Erythroblast (primary cell): ENCODE measurements around the gene MYH16.
"Not testable (repeated sequence)": the region's sequence is repeated elsewhere in the genome, so short reads cannot be mapped to it uniquely, and the experiment has no call there.

Experiments used
- DNase-seq, 2 experiments: peaks; one replicate each; lab custom pipeline; 2025; lab: John Stamatoyannopoulos, UW
- GATA1 ChIP-seq: IDR thresholded peaks from 2 replicates; pipeline ENCODE4 v1.6.1; 2011; ENCODE audit warnings: low read depth, mild to moderate bottlenecking, control low read depth, low read length, moderate library complexity
- POLR2A ChIP-seq: IDR thresholded peaks from 2 replicates; pipeline ENCODE4 v1.6.1; 2011; ENCODE audit warnings: mild to moderate bottlenecking, low read length

The MYH16 gene

DNA sequence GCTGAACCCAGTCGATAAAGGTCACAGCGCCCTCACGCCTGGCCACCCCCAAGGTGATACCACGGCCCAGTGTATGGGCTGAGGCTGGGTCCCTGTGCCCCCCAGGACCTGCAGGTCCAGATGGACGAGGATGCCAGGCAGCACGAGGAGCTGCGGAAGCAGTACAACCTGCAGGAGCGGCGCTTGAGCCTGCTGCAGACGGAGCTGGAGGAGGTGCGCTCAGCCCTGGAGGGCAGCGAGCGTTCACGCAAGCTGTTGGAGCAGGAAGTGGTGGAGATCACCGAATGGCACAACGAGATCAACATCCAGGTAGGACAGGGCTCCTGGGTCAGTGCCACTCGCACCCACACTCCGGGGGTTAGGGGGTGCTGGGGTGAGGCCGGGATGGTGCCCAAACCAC, 28.9 kb downstream of the MYH16 start:
- DNase-seq = no peak

DNA sequence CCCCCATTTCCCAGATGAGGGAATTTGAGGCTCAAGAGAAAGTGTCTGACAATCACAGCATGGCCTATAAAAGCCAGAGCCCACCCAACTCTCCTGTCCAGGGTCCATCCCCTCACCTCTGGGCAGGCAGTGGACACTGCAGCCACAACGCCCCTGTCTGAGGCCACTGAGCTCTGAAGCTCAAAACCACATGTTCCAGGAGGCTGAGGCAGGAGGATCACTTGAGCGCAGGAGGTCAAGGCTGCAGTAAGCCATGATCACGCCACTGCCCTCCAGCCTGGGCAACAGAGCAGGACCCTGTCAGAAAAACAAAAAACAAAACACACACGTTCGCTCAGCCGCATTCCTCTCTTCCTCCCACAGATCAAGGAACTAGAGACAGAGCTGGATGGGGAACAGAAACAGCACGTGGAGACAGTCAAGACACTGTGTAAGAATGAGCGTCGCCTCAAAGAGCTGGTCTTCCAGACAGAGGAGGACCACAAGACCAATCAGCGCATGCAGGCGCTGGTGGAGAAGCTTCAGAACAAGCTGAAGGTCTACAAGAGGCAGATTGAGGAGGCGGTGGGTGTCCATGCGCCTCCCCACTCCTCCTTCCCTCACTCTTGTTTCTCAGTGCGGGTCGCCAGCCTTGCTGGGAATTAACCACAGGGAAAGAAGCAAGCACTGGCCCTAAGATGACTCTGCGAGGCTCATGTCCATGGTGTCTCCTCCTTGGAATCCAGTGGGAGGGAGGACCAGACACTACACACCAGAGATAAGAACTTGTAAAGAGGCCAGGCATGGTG, 33.0 kb downstream of the MYH16 start:
- TF ChIP-seq POLR2A (no peak), GATA1 (no peak)

More for the DNA sequence above, 28.9 kb downstream of the MYH16 start:
- TF ChIP-seq GATA1 (no peak), POLR2A (no peak)

DNA sequence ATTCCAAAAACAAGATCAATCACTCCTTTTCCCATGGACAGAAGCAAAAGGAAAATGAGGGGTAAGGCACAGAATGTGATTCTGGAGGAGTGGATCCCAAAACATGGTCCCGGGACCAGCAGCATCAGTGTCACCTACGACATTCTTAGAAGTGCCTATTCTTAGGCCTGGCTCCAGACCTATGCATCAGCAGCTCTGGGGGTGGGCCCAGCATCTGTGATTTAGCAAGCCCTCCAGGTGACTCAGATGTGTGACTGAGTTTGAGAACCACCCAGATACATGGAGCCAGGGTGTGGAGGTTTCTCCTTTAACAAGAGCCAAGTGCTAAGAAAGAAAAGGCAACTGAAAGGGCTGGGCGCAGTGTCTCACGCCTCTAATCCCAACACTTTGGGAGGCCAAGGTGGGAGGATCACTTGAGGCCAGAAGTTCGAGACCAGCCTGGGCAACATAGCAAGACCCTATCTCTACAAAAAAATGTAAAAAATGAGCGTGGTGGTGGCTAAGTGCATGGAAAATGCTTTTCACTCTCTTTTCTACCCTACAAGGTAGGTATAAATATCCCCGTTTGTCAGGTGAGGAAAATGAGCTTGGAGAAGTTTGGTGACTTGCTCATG, 35.9 kb downstream of the MYH16 start:
- DNase-seq = no peak
- TF ChIP-seq POLR2A (no peak), GATA1 (no peak)

More for the DNA sequence above, 33.0 kb downstream of the MYH16 start:
- no peak for DNase-seq

DNA sequence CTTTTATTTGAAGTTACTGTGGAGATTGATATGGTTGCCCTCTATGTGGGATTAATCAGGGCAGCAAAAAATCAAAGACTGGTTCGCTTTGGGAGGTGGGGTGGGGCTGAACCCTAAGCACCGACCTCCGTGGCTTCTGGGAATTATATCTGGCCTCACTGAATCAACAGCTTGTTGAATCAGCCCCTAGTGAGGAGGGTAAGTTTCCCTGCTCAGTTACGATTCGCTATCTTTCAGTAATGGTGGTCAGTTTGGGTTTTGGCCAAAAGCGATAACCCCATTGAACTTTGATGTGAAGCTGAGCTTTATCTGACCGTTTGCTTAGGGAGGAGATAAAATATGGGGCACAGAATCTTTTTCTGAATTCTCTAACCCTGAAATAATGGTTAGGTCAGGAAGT, 36.5 kb downstream of the MYH16 start:
- TF ChIP-seq POLR2A (no peak), GATA1 (no peak)
- DNase-seq = peak in 1 of 2 experiments; percentile 17

DNA sequence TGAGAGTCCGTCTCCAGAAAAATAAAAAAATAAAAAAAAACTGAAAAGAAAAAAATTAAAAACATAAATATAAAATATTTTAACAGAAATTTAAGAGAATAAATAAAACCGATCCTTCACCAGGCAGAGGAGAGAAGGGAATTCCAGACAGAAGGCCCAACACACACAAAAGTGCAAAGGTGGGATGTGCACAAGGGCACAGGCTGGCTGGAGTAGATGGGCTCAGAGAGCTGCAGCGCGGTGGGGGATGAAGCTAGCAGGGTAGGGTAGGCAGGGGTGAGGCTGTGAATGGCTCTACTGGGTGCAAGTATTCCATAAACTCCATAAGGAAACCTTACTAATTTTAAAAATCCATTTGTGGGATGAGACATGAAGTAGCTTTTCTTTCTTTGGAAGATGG, 37.4 kb downstream of the MYH16 start:
- TF ChIP-seq POLR2A (no peak), GATA1 (no peak)
- DNase-seq = no peak

DNA sequence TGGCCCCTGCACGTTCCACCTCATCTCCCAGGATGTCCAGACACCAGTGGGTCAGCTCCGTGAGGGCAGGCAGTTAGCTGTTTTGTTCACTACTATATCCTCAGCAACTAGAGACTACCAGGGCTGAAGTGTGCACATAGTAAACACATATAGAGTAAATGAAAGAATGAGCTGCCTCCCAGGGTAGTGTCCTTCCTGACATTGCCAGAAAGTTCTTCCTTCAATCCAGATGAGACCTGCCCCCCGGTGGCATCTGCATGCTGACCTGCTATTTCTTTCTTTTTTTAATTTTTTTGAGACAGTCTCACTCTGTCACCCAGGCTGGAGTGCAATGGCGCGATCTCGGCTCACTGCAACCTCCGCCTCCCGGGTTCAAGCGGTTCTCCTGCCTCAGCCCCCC, 39.1 kb downstream of the MYH16 start:
- no peak for DNase-seq
- no peak for TF ChIP-seq GATA1
- TF ChIP-seq POLR2A = no peak

DNA sequence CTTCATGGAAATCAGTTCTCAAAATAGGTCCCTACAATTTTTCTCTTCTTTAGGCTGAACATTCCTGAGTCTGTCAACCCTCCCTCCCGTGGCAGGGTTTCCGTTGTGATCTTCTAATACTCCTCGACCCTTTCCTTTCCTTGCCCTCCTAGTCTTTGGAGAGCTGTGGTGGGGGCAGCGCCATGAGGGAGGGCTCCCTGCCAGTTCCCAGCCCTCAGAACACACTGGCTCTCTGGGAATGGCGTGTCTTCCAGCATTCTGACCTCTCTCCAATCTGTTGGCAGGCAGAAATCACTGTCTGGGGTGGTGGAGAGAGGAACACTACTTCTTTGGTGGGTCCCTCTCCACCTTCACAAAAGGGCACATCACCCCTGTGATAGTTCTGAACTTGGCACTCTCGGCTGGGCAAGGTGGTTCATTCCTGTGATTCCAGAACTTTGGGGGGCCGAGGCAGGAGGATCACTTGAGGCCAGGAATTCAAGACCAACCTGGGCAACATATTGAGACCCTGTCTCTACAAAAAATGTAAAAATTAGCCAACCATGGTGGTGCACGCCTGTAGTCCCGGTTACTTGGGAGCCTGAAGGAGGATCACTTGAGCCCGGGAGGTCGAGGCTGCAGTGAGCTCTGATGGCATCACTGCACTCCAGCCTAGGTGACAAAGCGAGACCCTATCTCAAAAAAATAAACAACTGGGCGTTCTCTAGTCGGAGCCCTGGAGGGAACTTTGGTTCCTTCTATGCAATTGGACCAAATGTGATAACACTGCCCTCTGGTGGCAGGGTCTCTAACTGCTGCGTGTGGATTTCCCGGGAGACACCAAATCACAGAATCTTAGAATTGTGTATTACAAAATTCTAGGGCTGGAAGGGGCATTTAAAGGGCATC, 39.9 kb downstream of the MYH16 start:
- TF ChIP-seq GATA1 = no peak
- peak; percentile 55 to 83 for DNase-seq

DNA sequence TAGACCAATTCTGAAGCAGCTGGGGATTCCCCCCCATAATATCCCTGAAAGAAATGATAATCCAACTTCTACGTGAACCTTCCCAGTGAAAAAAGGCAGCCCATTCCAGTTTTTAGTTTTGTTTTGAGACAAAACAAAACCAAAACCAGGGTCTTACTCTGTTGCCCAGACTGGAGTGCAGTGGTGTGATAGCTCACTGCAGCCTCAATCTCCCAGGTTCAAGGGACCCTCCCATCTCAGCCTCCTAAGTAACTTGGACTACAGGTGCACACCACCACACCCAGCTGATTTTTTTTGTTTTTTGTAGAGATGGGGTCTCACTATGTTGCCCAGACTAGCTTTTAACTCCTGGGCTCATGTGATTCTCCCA, 40.5 kb downstream of the MYH16 start:
- TF ChIP-seq POLR2A (no peak), GATA1 (no peak)
- DNase-seq = no peak

DNA sequence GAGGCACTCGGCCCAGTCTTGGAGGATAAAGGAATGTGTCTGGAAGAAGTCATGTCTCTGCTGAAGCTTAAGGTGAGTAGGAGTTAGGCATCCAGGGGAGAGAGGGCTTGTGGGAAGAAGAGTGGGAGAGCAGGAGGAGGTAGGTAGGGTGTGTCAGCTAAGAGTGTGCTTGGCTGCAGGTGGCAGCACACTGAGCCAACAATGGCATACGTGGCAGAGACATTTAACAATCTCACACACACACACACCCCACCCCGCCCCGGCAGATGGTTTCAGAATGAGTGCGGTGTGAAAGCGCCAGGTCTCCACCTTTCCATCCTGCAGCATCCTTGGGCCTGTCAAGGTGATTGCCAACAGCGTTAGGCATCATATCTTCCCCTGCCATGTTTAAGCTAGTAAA, 41.9 kb downstream of the MYH16 start:
- TF ChIP-seq POLR2A (no peak), GATA1 (no peak)
- no peak for DNase-seq

DNA sequence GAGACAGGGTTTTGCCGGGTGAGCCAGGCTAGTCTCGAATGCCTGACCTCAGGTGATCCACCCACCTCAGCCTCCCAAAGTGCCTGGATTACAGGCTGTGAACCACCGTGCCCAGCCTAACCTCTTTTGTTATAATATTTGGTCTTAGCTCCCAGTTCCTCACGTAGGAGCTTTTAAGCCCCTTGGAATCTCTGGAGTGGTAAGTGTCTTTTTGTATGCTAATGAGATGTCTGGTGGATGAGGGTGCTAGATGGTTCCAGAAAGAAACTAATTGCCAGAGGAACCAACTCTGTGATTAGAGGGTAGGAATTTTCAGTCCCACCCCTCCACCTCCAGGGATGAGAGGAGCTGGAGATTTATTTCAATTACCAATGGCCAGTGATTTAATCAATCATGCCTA, 47.7 kb downstream of the MYH16 start:
- DNase-seq = no peak
- TF ChIP-seq POLR2A (no peak), GATA1 (no peak)

DNA sequence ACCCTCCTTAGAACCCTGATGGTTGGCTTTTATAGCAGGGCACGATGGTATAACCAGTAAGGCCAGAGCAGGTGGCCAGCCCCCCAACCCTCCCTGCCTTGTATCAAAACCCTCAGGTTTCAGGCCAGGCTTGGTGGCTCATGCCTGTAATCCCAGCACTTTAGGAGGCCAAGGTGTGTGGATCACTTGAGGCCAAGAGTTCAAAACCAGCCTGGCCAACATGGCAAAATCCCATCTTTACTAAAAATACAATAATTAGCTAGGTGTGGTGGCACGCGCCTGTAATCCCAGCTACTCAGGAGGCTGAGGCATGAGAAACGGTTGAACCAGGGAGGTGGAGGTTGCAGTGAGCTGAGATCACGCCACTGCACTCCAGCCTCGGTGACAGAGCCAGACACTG, 50.0 kb downstream of the MYH16 start:
- DNase-seq = not testable (repeated sequence)

DNA sequence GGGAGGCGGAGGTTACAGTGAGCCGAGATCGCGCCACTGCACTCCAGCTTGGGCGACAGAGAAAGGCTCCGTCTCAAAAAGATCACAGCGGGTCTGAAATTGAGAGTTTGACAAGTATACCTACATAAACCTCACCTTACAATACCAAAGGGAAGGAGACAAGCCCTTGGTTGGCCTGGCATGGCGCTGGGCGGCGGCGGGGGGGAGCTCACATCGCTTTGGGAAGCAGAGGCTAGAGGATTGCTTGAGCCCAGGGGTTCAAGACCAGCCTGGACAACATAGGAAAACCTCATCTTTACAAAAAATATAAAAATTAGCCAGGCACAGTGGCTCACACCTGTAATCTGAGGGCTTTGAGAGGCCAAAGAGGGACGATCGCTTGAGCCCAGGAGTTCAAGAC, 51.9 kb downstream of the MYH16 start:
- DNase-seq = no peak
- TF ChIP-seq POLR2A (no peak), GATA1 (no peak)

DNA sequence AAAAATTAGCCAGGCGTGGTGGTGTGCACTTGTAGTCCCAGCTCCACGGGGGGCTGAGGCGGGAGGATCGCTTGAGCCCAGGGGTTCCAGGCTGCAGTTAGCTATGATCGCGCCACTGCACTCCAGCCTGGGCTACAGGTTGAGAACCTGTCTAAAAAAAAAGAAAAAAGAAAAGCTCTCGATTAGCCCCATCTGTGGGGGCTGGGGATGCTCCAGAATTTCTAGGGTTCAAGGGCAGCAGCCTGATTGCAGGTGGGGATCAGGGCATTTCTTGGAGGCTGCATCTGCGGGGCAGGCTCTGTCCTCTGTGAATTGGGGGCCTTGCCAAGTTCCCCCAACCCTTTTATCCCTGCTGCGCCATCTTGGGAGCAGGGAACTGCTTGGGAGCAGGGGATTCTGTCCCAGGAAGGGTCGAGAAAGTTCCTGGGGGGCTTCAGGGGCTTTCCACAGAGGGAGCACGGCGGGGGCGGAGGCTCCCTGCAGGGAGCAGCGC, 52.4 kb downstream of the MYH16 start:
- DNase-seq = no peak
- no peak for TF ChIP-seq GATA1
